Mesenchymal stem cell (in vitro differentiated cells and primary cell): ENCODE results near the gene ARF6.
"Not testable (repeated sequence)": the region's sequence is repeated elsewhere in the genome, so short reads cannot be mapped to it uniquely, and the experiment has no call there.

Experiments used
- DNase-seq: peaks from one replicate; pipeline ENCODE4 v3.0.0-alpha.2; 2013
- H2AFZ ChIP-seq: one replicate; pipeline ENCODE4 v1.6.1; 2013; ENCODE audit warnings: low read depth, mild to moderate bottlenecking, control low read depth, inconsistent platforms, low read length, moderate library complexity
- H2AK5ac ChIP-seq: 2 replicates; pipeline ENCODE4 v1.6.1; 2013; ENCODE audit warnings: low read length, moderate library complexity, mild to moderate bottlenecking, inconsistent platforms; ENCODE audit not compliant: severe bottlenecking
- H2BK120ac ChIP-seq: one replicate; pipeline ENCODE4 v1.6.1; 2013; ENCODE audit warnings: low read depth, mild to moderate bottlenecking, inconsistent platforms, low read length, moderate library complexity
- H2BK12ac ChIP-seq, 2 experiments: one replicate each; pipeline ENCODE4 v1.6.1; 2013; ENCODE audit warnings: inconsistent platforms in 2 of 2, low read length in 2 of 2, mild to moderate bottlenecking in 2 of 2, moderate library complexity in 2 of 2, control low read depth in 1 of 2
- H2BK15ac ChIP-seq: one replicate; pipeline ENCODE4 v1.6.1; 2013; ENCODE audit warnings: mild to moderate bottlenecking, low read depth, inconsistent platforms; ENCODE audit not compliant: poor library complexity, severe bottlenecking
- H2BK5ac ChIP-seq: 2 replicates; pipeline ENCODE4 v1.6.1; 2013; ENCODE audit warnings: low read depth, mild to moderate bottlenecking, low read length, control low read depth, inconsistent platforms; ENCODE audit not compliant: poor library complexity, severe bottlenecking
- H3K14ac ChIP-seq, 2 experiments: one replicate each; pipeline ENCODE4 v1.6.1; 2013; ENCODE audit warnings: inconsistent platforms in 2 of 2, low read length in 2 of 2, control low read depth in 1 of 2, mild to moderate bottlenecking in 1 of 2, moderate library complexity in 1 of 2
- H3K18ac ChIP-seq, 2 experiments: one replicate each; pipeline ENCODE4 v1.6.1; 2013; ENCODE audit warnings: inconsistent platforms in 2 of 2, low read length in 2 of 2, control low read depth in 1 of 2, low read depth in 1 of 2, mild to moderate bottlenecking in 1 of 2
- H3K23ac ChIP-seq, 2 experiments: one replicate each; pipeline ENCODE4 v1.6.1; 2013; ENCODE audit warnings: inconsistent platforms in 2 of 2, low read length in 2 of 2, mild to moderate bottlenecking in 2 of 2, moderate library complexity in 2 of 2, control low read depth in 1 of 2
- H3K27ac ChIP-seq: 2 replicates; pipeline ENCODE4 v1.5.1; 2013; ENCODE audit warnings: mild to moderate bottlenecking, moderate library complexity, low read length, control low read depth, inconsistent platforms; ENCODE audit not compliant: poor library complexity, severe bottlenecking
- H3K27me3 ChIP-seq, 2 experiments: 2 replicates each; pipeline versions ENCODE4 v1.6.1 to v1.7.0; 2013; ENCODE audit warnings: low read length in 2 of 2, mild to moderate bottlenecking in 2 of 2, moderate library complexity in 2 of 2, control low read depth in 1 of 2, inconsistent platforms in 1 of 2; ENCODE audit not compliant: control insufficient read depth in 1 of 2, insufficient read depth in 1 of 2
- H3K36me3 ChIP-seq, 2 experiments: 2 replicates each; pipeline versions ENCODE4 v1.6.1 to v1.7.0; 2013; ENCODE audit warnings: low read length in 2 of 2, control low read depth in 1 of 2, inconsistent platforms in 1 of 2, low read depth in 1 of 2, mild to moderate bottlenecking in 1 of 2; ENCODE audit not compliant: insufficient read depth in 2 of 2, control insufficient read depth in 1 of 2
- H3K4ac ChIP-seq, 2 experiments: one replicate each; pipeline ENCODE4 v1.6.1; 2013; ENCODE audit warnings: inconsistent platforms in 2 of 2, low read length in 2 of 2, mild to moderate bottlenecking in 2 of 2, moderate library complexity in 2 of 2, control low read depth in 1 of 2, low read depth in 1 of 2
- H3K4me1 ChIP-seq: 2 replicates; pipeline ENCODE4 v1.6.1; 2013; ENCODE audit warnings: low read depth, low read length, control low read depth; ENCODE audit not compliant: control insufficient read depth, insufficient read depth
- H3K4me2 ChIP-seq: 2 replicates; pipeline ENCODE4 v1.6.1; 2013; ENCODE audit warnings: low read length, mild to moderate bottlenecking, inconsistent platforms; ENCODE audit not compliant: poor library complexity, severe bottlenecking
- H3K4me3 ChIP-seq, 2 experiments: 2 replicates each; pipeline versions ENCODE4 v1.5.1 to v1.7.0; 2013; ENCODE audit warnings: low read length in 2 of 2, mild to moderate bottlenecking in 2 of 2, control low read depth in 1 of 2, low read depth in 1 of 2; ENCODE audit not compliant: insufficient read depth in 1 of 2
- H3K79me1 ChIP-seq: replicated peaks from 2 replicates; pipeline ENCODE4 v1.6.1; 2013; ENCODE audit warnings: mild to moderate bottlenecking, control low read depth, low read length, inconsistent platforms; ENCODE audit not compliant: poor library complexity, severe bottlenecking
- H3K9ac ChIP-seq: 2 replicates; pipeline ENCODE4 v1.7.0; 2013; ENCODE audit warnings: mild to moderate bottlenecking, low read length, moderate library complexity
- H3K9me3 ChIP-seq: 2 replicates; pipeline ENCODE4 v1.7.0; 2013; ENCODE audit warnings: mild to moderate bottlenecking, low read length; ENCODE audit not compliant: control insufficient read depth
- H4K8ac ChIP-seq: one replicate; pipeline ENCODE4 v1.6.1; 2013; ENCODE audit warnings: inconsistent platforms, mild to moderate bottlenecking, low read length, moderate library complexity
- H4K91ac ChIP-seq: one replicate; pipeline ENCODE4 v1.6.1; 2013; ENCODE audit warnings: mild to moderate bottlenecking, low read length, inconsistent platforms
- WGBS: methylation state at CpG from one replicate; pipeline ENCODE4 v1.1.7; 2013; ENCODE audit warnings: mixed read lengths; 5-methylcytosine and 5-hydroxymethylcytosine counted together

Gene ARF6

DNA sequence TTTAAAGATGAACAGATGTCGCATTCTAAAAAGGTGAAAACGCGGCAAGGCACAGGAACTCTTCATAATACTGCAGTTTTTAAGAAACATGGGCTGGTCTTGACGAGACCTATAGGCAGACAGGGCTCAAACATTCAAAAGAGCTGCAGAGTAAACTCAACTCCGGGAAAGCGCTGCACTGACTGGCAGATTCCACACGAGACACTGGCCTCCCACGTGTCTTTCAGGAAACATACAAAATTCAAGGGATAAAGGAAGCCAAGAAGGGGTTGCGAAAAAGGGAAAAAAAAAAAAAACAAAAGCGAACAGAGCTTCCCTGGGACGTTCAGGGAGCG, 614 bp upstream of the ARF6 start:
- peak overlapping the region; percentile 65 to 99 for H3K18ac ChIP-seq
- peak overlapping the region; percentile 81 for H2AFZ ChIP-seq
- H2BK15ac ChIP-seq = peak overlapping the region; percentile 63
- H2BK12ac ChIP-seq = peak overlapping the region in 1 of 2 experiments; percentile 56
- peaks cover 6 to 27% of the 10 kb centered on the region in 2 experiments for H3K36me3 ChIP-seq
- H3K14ac ChIP-seq = peak overlapping the region in 1 of 2 experiments; percentile 99
- H3K79me1 ChIP-seq = peaks cover 2% of the 10 kb centered on the region
- H2AK5ac ChIP-seq = peak overlapping the region; percentile 37
- H2BK120ac ChIP-seq = peak overlapping the region; percentile 83
- WGBS = 9% methylated on average over 12 of the region's 12 CpGs
- H3K4ac ChIP-seq = peak overlapping the region; percentile 88 to 97
- no peaks in the 10 kb centered on the region for H3K27me3 ChIP-seq
- peak overlapping the region; percentile 93 for H3K4me2 ChIP-seq
- peak overlapping the region; percentile 99 for H4K8ac ChIP-seq
- H3K4me1 ChIP-seq = peaks cover 4% of the 10 kb centered on the region
- peak; percentile 83 for DNase-seq
- peak overlapping the region; percentile 100 for H3K9ac ChIP-seq
- H3K27ac ChIP-seq = peak overlapping the region; percentile 98
- no peaks in the 10 kb centered on the region for H3K9me3 ChIP-seq
- peak overlapping the region; percentile 94 for H2BK5ac ChIP-seq
- peak overlapping the region; percentile 64 to 100 for H3K4me3 ChIP-seq
- H4K91ac ChIP-seq = peak overlapping the region; percentile 98
- H3K23ac ChIP-seq = peak overlapping the region in 1 of 2 experiments; percentile 92

DNA sequence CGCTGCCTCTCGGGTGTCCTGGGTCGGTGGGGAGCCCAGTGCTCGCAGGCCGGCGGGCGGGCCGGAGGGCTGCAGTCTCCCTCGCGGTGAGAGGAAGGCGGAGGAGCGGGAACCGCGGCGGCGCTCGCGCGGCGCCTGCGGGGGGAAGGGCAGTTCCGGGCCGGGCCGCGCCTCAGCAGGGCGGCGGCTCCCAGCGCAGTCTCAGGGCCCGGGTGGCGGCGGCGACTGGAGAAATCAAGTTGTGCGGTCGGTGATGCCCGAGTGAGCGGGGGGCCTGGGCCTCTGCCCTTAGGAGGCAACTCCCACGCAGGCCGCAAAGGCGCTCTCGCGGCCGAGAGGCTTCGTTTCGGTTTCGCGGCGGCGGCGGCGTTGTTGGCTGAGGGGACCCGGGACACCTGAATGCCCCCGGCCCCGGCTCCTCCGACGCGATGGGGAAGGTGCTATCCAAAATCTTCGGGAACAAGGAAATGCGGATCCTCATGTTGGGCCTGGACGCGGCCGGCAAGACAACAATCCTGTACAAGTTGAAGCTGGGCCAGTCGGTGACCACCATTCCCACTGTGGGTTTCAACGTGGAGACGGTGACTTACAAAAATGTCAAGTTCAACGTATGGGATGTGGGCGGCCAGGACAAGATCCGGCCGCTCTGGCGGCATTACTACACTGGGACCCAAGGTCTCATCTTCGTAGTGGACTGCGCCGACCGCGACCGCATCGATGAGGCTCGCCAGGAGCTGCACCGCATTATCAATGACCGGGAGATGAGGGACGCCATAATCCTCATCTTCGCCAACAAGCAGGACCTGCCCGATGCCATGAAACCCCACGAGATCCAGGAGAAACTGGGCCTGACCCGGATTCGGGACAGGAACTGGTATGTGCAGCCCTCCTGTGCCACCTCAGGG, 679 bp downstream of the ARF6 start:
- Histone ChIP-seq H2BK120ac (peak overlapping the region; percentile 97), H3K27ac (peak overlapping the region; percentile 98), H3K4me3 (peak overlapping the region; percentile 97 to 100), H2AFZ (no peak overlapping the region), H3K9me3 (no peaks in the 10 kb centered on the region), H3K4me1 (peaks cover 4% of the 10 kb centered on the region), H3K14ac (peak overlapping the region; percentile 86 to 98), H2BK15ac (peak overlapping the region; percentile 98), H2BK5ac (peak overlapping the region; percentile 100), H2AK5ac (peak overlapping the region; percentile 68), H2BK12ac (peak overlapping the region in 1 of 2 experiments; percentile 11), H4K91ac (peak overlapping the region; percentile 99), H3K4me2 (peak overlapping the region; percentile 41), H4K8ac (peak overlapping the region; percentile 96), H3K4ac (peak overlapping the region; percentile 94 to 100), H3K9ac (peak overlapping the region; percentile 100), H3K23ac (peak overlapping the region in 1 of 2 experiments; percentile 92), H3K18ac (peak overlapping the region; percentile 92 to 100), H3K36me3 (peaks cover 6 to 27% of the 10 kb centered on the region in 2 experiments), H3K79me1 (peaks cover 2% of the 10 kb centered on the region), H3K27me3 (no peaks in the 10 kb centered on the region)
- peak; percentile 62 for DNase-seq
- WGBS = under 1% methylated on average over 82 of the region's 85 CpGs

DNA sequence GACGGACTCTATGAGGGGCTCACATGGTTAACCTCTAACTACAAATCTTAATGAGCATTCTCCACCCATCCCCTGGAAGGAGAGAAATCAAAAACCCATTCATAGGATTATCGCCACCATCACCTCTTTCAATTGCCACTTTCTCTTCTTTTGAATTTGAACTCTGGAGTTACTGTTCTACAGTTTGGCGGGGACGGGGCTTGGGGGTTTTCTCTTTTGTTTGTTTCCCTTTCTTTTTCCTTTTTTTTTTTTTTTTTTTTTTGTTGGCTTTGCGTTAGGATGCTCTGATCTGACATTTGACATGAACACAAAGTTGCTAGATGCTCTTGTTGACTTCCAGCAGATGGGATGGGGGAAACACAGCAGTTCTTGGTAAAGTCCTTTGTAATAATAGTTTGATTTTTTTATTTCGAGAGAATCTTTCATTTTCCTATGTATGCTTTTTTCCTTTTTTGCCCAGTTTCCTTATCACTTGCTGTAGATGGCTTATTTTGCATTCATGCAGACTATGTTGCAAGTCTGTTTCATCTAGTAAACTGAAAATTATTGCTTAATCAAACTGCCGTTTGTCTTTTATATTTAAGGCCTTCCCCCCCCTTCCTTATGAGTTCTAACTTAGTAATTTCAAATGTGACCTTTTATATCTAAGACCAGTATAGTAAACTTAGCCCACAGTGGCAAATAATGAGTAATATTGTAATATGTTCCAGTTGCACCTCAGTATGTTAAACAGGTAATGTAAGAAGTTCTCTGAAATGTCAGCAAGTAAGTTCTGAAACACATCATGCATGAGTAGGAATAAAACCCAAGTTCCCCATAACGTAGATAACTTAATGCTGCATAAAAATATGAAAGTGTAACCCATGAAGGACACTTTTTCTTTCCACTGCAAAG, 1.6 kb downstream of the ARF6 start:
- not testable (repeated sequence) for H4K91ac ChIP-seq, DNase-seq, H3K4me1 ChIP-seq, H3K27me3 ChIP-seq, H4K8ac ChIP-seq, H3K23ac ChIP-seq, H2BK120ac ChIP-seq, H3K9me3 ChIP-seq, H2AK5ac ChIP-seq, H2AFZ ChIP-seq, H2BK12ac ChIP-seq, H2BK15ac ChIP-seq, H3K79me1 ChIP-seq, H3K18ac ChIP-seq, H3K14ac ChIP-seq, H2BK5ac ChIP-seq, H3K4ac ChIP-seq
- WGBS = 30% methylated on average over 2 of the region's 8 CpGs
- H3K36me3 ChIP-seq = peaks cover 6 to 27% of the 10 kb centered on the region in 2 experiments
- peak overlapping the region; percentile 81 for H3K27ac ChIP-seq
- H3K4me3 ChIP-seq = peak overlapping the region; percentile 97 to 100
- peak overlapping the region; percentile 100 for H3K9ac ChIP-seq
- peak overlapping the region; percentile 41 for H3K4me2 ChIP-seq
